ENCODE results near the gene SMIM38. TPM values are rescaled to one million over a fixed set of nuclear protein-coding genes. Genes with fewer than 3 reads are reported as not detected.

Gene SMIM38
- polyA plus RNA-seq, 1 of the 3 experiments (the other 2 are of a cell fraction), result 0.13 TPM

GRCh38 chr11:69196783-69197169 is 41.0 kb downstream of the SMIM38 start (continued):
- TF ChIP-seq TEAD4 (IDR thresholded peaks at IDR 0.05; ENCODE audit: borderline replicate concordance, insufficient read depth) (no peak), GATA2 (CRISPR knock-in tag; IDR thresholded peaks at IDR 0.05) (no peak), FOXM1 (IDR thresholded peaks at IDR 0.05; ENCODE audit: low read depth) (no peak), YY1 (IDR thresholded peaks at IDR 0.05; ENCODE audit: low read depth) (no peak), POLR2AphosphoS5 (IDR thresholded peaks at IDR 0.05; ENCODE audit: low read depth, low read length) (no peak), IRF3 (IDR thresholded peaks at IDR 0.05; ENCODE audit: low read depth, low read length) (no peak)

- POLR2A ChIA-PET, result no interaction called here
- Histone ChIP-seq H3K4me3 (ENCODE audit: low read depth in 2 of 2, low read length in 1 of 2) (no peak overlapping the region), H3K27ac (ENCODE audit: low read depth in 2 of 2, low read length in 1 of 2) (no peak overlapping the region), H3K4me2 (no peak overlapping the region), H2AFZ (ENCODE audit: low read depth) (no peak overlapping the region), H3F3A (replicated peaks; ENCODE audit: insufficient read depth) (no peaks in the 10 kb centered on the region), H3K4me1 (ENCODE audit: control insufficient read depth in 1 of 2, insufficient read depth in 2 of 2, low read depth in 1 of 2, low read length in 1 of 2) (no peaks in the 10 kb centered on the region; a peak in 1 of 4 replicates), H3K79me2 (ENCODE audit: insufficient read depth) (no peaks in the 10 kb centered on the region), H3K9ac (no peak overlapping the region), H3K36me3 (replicated peaks in 1 of 2; ENCODE audit: control insufficient read depth in 1 of 2, insufficient read depth in 2 of 2, low read length in 1 of 2) (no peaks in the 10 kb centered on the region), H3K27me3 (ENCODE audit: insufficient read depth) (no peaks in the 10 kb centered on the region; the same call in 1 of the 2 replicates), H3K9me3 (no peaks in the 10 kb centered on the region), H3K9me2 (no peaks in the 10 kb centered on the region), H4K20me1 (ENCODE audit: insufficient read depth) (no peaks in the 10 kb centered on the region)
- DNase-seq, result no peak
- CTCF ChIA-PET, result no interaction called here
- TF ChIP-seq FOSL2 (IDR thresholded peaks at IDR 0.05; ENCODE audit: borderline replicate concordance, low read depth) (no peak), GABPA (IDR thresholded peaks at IDR 0.05; ENCODE audit: low read depth) (no peak), CHD2 (IDR thresholded peaks at IDR 0.05; ENCODE audit: low read length, partially characterized antibody) (no peak), MEF2A (IDR thresholded peaks at IDR 0.05; ENCODE audit: borderline replicate concordance, low read depth) (no peak), PBX3 (IDR thresholded peaks at IDR 0.05) (no peak), RFX5 (IDR thresholded peaks at IDR 0.05; ENCODE audit: low read length) (no peak), SMC3 (IDR thresholded peaks at IDR 0.05; ENCODE audit: low read depth, low read length) (no peak), NRF1 (IDR thresholded peaks at IDR 0.05; ENCODE audit: low read depth, low read length) (no peak), REST (IDR thresholded peaks at IDR 0.05; ENCODE audit: low read depth, low read length) (no peak), EZH2phosphoT487 (IDR thresholded peaks at IDR 0.05; ENCODE audit: borderline replicate concordance, low read depth) (no peak), ZBTB33 (IDR thresholded peaks at IDR 0.05; ENCODE audit: borderline replicate concordance, low read depth) (no peak)
- 66% methylated on average over 5 of the region's 5 CpGs for WGBS (ENCODE audit: low lambda C conversion rate)
Observed at GRCh38 chr11:69198891-69199582, 43.3 kb downstream of the SMIM38 start.

Measured in SK-N-SH (cell line).